HepG2 (cell line): ENCODE measurements around the gene RHBDL1. TPM values are rescaled to one million over a fixed set of nuclear protein-coding genes. Genes with fewer than 3 reads are reported as not detected.
A peak's percentile ranks its signal among the peaks of the same experiment; 100 is the strongest.

Experiments
- ATAC-seq: fragments of 200-7000 bp; cut with Tn5 transposase; 3 replicates; pipeline ENCODE4 v1.9.1; 2020; ENCODE audit warnings: mild to moderate bottlenecking, moderate library complexity
- BruUV-seq: library from RNA; stranded (reverse); fragments of 400-500 nt; replicated peaks from 2 replicates; lab custom pipeline; 2021; lab: Mats Ljungman, UMichigan
- CTCF ChIA-PET: fragments of 300-600 bp; formaldehyde crosslinking; extraction: SDS; loops from one replicate; lab custom pipeline; 2021; ENCODE audit warnings: low total read pairs, inconsistent platforms, low intra/inter-chr PET ratio; lab: Yijun Ruan, JAX
- POLR2A ChIA-PET: fragments of 350-600 bp; sonication (Branson Sonifier 250); formaldehyde crosslinking; loops from one replicate; lab custom pipeline; 2020; ENCODE audit warnings: antibody characterized with exemption, inconsistent platforms; lab: Yijun Ruan, JAX
- DNase-seq: peaks from one replicate; pipeline ENCODE4 v3.0.0-alpha.2; 2015; ENCODE audit warnings: low spot score
- FAIRE-seq: peaks from 3 replicates; lab custom pipeline; 2011; peaks lifted over from hg19 to GRCh38; lab: Jason Lieb, UNC
- H2AFZ ChIP-seq: one replicate; pipeline ENCODE4 v1.6.1; 2011; ENCODE audit warnings: low read length, inconsistent platforms
- H3K27ac ChIP-seq: fragments of 300-600 bp; 3 replicates; pipeline ENCODE4 v1.8.0; 2011; ENCODE audit warnings: mixed run types, mild to moderate bottlenecking, mixed read lengths, low read length, inconsistent platforms; ENCODE audit not compliant: insufficient read depth; ENCODE audit errors: extremely low read length
- H3K27me3 ChIP-seq, 2 experiments: fragments of 200-600 bp in 1 of 2; 2 replicates in 1 of 2; 3 replicates in 1 of 2; pipeline versions ENCODE4 v1.6.0 to v1.8.0; 2011; ENCODE audit warnings: low read length in 2 of 2, mild to moderate bottlenecking in 2 of 2, moderate library complexity in 2 of 2, inconsistent platforms in 1 of 2; ENCODE audit not compliant: insufficient read depth in 2 of 2, control insufficient read depth in 1 of 2
- H3K36me3 ChIP-seq, 2 experiments: fragments of 200-600 bp in 1 of 2; replicated peaks in 1 of 2; 2 replicates in 1 of 2; 3 replicates in 1 of 2; pipeline versions ENCODE4 v1.5.1 to v1.8.0; 2011; ENCODE audit warnings: low read length in 2 of 2, inconsistent platforms in 1 of 2; ENCODE audit not compliant: insufficient read depth in 2 of 2, control insufficient read depth in 1 of 2
- H3K4me1 ChIP-seq: 2 replicates; pipeline ENCODE4 v1.5.1; 2012; ENCODE audit warnings: low read length, inconsistent platforms; ENCODE audit not compliant: insufficient read depth
- H3K4me2 ChIP-seq: 2 replicates; pipeline ENCODE4 v1.6.0; 2011; ENCODE audit warnings: low read depth, low read length, inconsistent platforms
- H3K4me3 ChIP-seq, 3 experiments: fragments of 200-600 bp in 1 of 3; sonication (generic), shearing (Covaris generic) in 1 of 3; replicated peaks in 1 of 3; 2 replicates each; pipeline ENCODE4 v1.5.1; 2011 to 2016; ENCODE audit warnings: low read length in 3 of 3, inconsistent platforms in 2 of 3, low read depth in 2 of 3, mild to moderate bottlenecking in 2 of 3, control low read depth in 1 of 3, mixed read lengths in 1 of 3; ENCODE audit not compliant: insufficient read depth in 1 of 3
- H3K79me2 ChIP-seq: one replicate; pipeline ENCODE4 v1.6.1; 2011; ENCODE audit warnings: low read length, inconsistent platforms; ENCODE audit not compliant: insufficient read depth
- H3K9ac ChIP-seq: 2 replicates; pipeline ENCODE4 v1.6.0; 2011; ENCODE audit warnings: mild to moderate bottlenecking, low read depth, low read length, inconsistent platforms; ENCODE audit not compliant: insufficient read depth
- H3K9me3 ChIP-seq: 2 replicates; pipeline ENCODE4 v1.5.1; 2012; ENCODE audit warnings: mild to moderate bottlenecking, low read length
- H4K20me1 ChIP-seq: 2 replicates; pipeline ENCODE4 v1.6.0; 2011; ENCODE audit warnings: inconsistent platforms, mild to moderate bottlenecking, low read length, moderate library complexity; ENCODE audit not compliant: insufficient read depth
- AGO2 ChIP-seq: fragments of 200-400 bp; formaldehyde crosslinking; optimal IDR thresholded peaks from 2 replicates; pipeline ENCODE3; 2017; ENCODE audit warnings: mild to moderate bottlenecking, low read depth, low read length, moderate library complexity
- KDM5A ChIP-seq: fragments of 200-600 bp; sonication (generic); IDR thresholded peaks from 2 replicates; pipeline ENCODE4 v1.7.0; 2018; ENCODE audit warnings: antibody characterized with exemption, mild to moderate bottlenecking, low read length, borderline replicate concordance
- TBX2 ChIP-seq: sonication (generic); formaldehyde crosslinking; IDR thresholded peaks from 2 replicates; pipeline ENCODE4 v1.5.0; 2020; ENCODE audit warnings: missing genetic modification reagents, mild to moderate bottlenecking, borderline replicate concordance
- ZC3H4 ChIP-seq: sonication (generic); formaldehyde crosslinking; IDR thresholded peaks from 2 replicates; pipeline ENCODE4 v1.4.0; 2020; ENCODE audit warnings: missing genetic modification reagents, borderline replicate concordance
- ZNF615 ChIP-seq: sonication (generic); formaldehyde crosslinking; IDR thresholded peaks from 2 replicates; pipeline ENCODE4 v1.5.0; 2020; ENCODE audit warnings: mild to moderate bottlenecking, missing genetic modification reagents, borderline replicate concordance
- ZNF766 ChIP-seq: sonication (generic); formaldehyde crosslinking; IDR thresholded peaks from 2 replicates; pipeline ENCODE4 v1.5.0; 2020; ENCODE audit warnings: missing genetic modification reagents, borderline replicate concordance
- ZNF883 ChIP-seq: sonication (generic); formaldehyde crosslinking; IDR thresholded peaks from 2 replicates; pipeline ENCODE4 v1.5.1; 2020; ENCODE audit warnings: mild to moderate bottlenecking, missing genetic modification reagents; ENCODE audit errors: not compliant biosample characterization
- WGBS: methylation state at CpG from one replicate; pipeline ENCODE4 v1.1.6; 2017; ENCODE audit warnings: low lambda C conversion rate; 5-methylcytosine and 5-hydroxymethylcytosine counted together
- in situ Hi-C: cut with HindIII; loops from 2 replicates; pipeline ENCODE4 v1.10.0; 2017; ENCODE audit warnings: low pct_unique_long_range_greater_than_20kb; ENCODE audit not compliant: extremely low pct_ligation_motif_present
- intact Hi-C: fragments of 100-400 bp; cut with micrococcal nuclease; formaldehyde crosslinking; loops from one replicate; pipeline ENCODE4 v1.10.0; 2022; ENCODE audit not compliant: unreplicated experiment
- polyA plus RNA-seq, 8 experiments: library from polyadenylated mRNA; depleted of rRNA in 3 of 8; stranded (reverse) in 7 of 8; unstranded in 1 of 8; fragments of >200 nt; fragmentation: Illumina TruSeq in 4 of 8; extraction: Trizol in 4 of 8; gene quantifications; 2 replicates each; pipeline versions ENCODE4 v1.2.1 to v1.2.3, GENCODE V29; 2011 to 2016; ENCODE audit warnings: low read depth in 4 of 8, missing spikeins in 1 of 8, mixed read lengths in 1 of 8; ENCODE audit not compliant: insufficient read depth in 1 of 8
- total RNA-seq, 5 experiments: library from RNA; depleted of rRNA; stranded (reverse); fragments of >200 nt; fragmentation: Illumina TruSeq; extraction: Trizol; gene quantifications; 2 replicates each; pipeline ENCODE4 v1.2.3, GENCODE V29; 2016; ENCODE audit warnings: low read depth in 1 of 5
- TF ChIP-seq, protein P1 (sequence below): sonication (generic); formaldehyde crosslinking; IDR thresholded peaks from 2 replicates; pipeline ENCODE4 v1.4.0; 2020; ENCODE audit warnings: missing genetic modification reagents, borderline replicate concordance
- TF ChIP-seq, protein P2 (sequence below): sonication (generic); formaldehyde crosslinking; IDR thresholded peaks from 2 replicates; pipeline ENCODE4 v1.4.0; 2020; ENCODE audit warnings: missing genetic modification reagents
- TF ChIP-seq, protein P3 (sequence below): sonication (generic); formaldehyde crosslinking; IDR thresholded peaks from 2 replicates; pipeline ENCODE4 v1.5.0; 2020; ENCODE audit warnings: mild to moderate bottlenecking, missing genetic modification reagents, borderline replicate concordance

The RHBDL1 gene
- total and polyA plus RNA-seq, 2 of the 13 experiments (the other 11 are each of a cell fraction or from before 2014, with no cell fraction given): 1.8 to 3.8 TPM

DNA sequence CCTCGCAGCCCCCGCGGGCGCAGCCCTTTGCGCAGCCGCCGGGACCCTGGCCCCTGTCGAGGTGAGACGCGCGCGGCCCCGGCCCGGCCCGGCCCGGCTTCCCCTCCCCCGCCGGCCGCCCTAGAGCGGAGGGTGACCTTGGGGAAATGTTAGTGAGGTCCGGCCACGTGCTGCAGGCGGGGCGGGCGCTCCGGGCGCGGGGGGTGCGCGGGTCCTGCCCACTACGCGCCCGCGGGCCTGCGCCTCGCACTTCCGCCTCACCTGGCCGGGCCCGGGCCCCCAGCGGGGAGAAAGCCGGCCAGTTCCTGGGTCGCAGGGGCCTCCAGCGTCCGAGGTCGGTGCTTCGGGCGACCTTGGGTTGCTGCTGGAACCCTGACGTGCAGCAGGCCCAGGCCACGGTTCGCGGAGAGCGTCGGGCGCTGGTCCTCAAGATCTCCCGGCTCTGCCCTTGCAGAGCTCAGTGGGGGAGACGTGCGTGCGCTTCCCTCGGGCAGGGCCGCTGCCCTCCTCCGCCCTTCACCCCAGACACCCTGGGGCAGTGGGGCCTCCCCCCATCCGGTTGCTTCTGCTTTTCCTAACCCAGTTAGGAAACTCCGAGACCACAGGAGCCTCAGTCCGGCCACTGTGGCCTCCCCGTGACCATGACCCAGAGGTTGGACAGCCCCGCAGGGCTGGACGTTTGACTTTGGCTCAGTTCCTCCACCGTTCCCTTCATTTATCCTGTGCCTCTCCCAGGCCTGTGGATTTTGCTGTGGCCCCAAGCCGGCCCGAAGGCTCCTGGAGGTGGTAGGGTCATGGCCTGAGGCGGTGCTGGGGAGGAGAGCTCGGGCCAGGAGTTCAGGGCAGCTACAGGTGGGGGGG is 33.1 kb upstream of the RHBDL1 start:
- in situ Hi-C loops (no loop called here), intact Hi-C loops (loop anchor here (10.0 kb wide), 1 partner anchor 58 kb away; no protein-coding TSS in a partner anchor)
- WGBS: 2% methylated on average over 7 of the region's 72 CpGs
- ChIA-PET CTCF (no interaction called here), POLR2A (interaction anchor here (0.6 to 2.0 kb wide), 7 partner anchors 10 to 63 kb away, joined by 3 to 7 read pairs (median 4); partner anchors contain the start of genes RHBDL1 and STUB1)
- peak overlapping the region; percentile 94 for H3K27ac ChIP-seq
- BruUV-seq: TSS peak; percentile 43
- peak overlapping the region; percentile 98 for H3K4me2 ChIP-seq
- peaks cover 27% of the 10 kb centered on the region for H3K79me2 ChIP-seq
- no peak overlapping the region for H2AFZ ChIP-seq
- H3K9ac ChIP-seq: peak overlapping the region; percentile 94
- peak; percentile 28 for ATAC-seq
- no peaks in the 10 kb centered on the region for H3K27me3 ChIP-seq
- H3K4me1 ChIP-seq: peaks cover 69% of the 10 kb centered on the region
- peak; percentile 60 for DNase-seq
- H3K9me3 ChIP-seq: no peaks in the 10 kb centered on the region
- H3K36me3 ChIP-seq: no peaks in the 10 kb centered on the region
- FAIRE-seq: no peak
- peaks cover 4% of the 10 kb centered on the region; the same call in 1 of the 2 replicates for H4K20me1 ChIP-seq
- H3K4me3 ChIP-seq: peak overlapping the region; percentile 59 to 89 (median 82)
- TF ChIP-seq ZNF615 (CRISPR knock-in tag) (0 out of 2 replicates have a peak, but pooled peaks have one; percentile 26), KDM5A (no peak; the same call in 1 of the 2 replicates), ZNF883 (CRISPR knock-in tag) (no peak), AGO2 (peak; percentile 74), ZC3H4 (CRISPR knock-in tag) (no peak), TBX2 (CRISPR knock-in tag) (peak; percentile 55), ZNF766 (0 out of 2 replicates have a peak, but pooled peaks have one; percentile 50)
- TF ChIP-seq, protein P1, sequence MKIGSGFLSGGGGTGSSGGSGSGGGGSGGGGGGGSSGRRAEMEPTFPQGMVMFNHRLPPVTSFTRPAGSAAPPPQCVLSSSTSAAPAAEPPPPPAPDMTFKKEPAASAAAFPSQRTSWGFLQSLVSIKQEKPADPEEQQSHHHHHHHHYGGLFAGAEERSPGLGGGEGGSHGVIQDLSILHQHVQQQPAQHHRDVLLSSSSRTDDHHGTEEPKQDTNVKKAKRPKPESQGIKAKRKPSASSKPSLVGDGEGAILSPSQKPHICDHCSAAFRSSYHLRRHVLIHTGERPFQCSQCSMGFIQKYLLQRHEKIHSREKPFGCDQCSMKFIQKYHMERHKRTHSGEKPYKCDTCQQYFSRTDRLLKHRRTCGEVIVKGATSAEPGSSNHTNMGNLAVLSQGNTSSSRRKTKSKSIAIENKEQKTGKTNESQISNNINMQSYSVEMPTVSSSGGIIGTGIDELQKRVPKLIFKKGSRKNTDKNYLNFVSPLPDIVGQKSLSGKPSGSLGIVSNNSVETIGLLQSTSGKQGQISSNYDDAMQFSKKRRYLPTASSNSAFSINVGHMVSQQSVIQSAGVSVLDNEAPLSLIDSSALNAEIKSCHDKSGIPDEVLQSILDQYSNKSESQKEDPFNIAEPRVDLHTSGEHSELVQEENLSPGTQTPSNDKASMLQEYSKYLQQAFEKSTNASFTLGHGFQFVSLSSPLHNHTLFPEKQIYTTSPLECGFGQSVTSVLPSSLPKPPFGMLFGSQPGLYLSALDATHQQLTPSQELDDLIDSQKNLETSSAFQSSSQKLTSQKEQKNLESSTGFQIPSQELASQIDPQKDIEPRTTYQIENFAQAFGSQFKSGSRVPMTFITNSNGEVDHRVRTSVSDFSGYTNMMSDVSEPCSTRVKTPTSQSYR: peak; percentile 86; the same call in 1 of the 2 replicates
- TF ChIP-seq, protein P2, sequence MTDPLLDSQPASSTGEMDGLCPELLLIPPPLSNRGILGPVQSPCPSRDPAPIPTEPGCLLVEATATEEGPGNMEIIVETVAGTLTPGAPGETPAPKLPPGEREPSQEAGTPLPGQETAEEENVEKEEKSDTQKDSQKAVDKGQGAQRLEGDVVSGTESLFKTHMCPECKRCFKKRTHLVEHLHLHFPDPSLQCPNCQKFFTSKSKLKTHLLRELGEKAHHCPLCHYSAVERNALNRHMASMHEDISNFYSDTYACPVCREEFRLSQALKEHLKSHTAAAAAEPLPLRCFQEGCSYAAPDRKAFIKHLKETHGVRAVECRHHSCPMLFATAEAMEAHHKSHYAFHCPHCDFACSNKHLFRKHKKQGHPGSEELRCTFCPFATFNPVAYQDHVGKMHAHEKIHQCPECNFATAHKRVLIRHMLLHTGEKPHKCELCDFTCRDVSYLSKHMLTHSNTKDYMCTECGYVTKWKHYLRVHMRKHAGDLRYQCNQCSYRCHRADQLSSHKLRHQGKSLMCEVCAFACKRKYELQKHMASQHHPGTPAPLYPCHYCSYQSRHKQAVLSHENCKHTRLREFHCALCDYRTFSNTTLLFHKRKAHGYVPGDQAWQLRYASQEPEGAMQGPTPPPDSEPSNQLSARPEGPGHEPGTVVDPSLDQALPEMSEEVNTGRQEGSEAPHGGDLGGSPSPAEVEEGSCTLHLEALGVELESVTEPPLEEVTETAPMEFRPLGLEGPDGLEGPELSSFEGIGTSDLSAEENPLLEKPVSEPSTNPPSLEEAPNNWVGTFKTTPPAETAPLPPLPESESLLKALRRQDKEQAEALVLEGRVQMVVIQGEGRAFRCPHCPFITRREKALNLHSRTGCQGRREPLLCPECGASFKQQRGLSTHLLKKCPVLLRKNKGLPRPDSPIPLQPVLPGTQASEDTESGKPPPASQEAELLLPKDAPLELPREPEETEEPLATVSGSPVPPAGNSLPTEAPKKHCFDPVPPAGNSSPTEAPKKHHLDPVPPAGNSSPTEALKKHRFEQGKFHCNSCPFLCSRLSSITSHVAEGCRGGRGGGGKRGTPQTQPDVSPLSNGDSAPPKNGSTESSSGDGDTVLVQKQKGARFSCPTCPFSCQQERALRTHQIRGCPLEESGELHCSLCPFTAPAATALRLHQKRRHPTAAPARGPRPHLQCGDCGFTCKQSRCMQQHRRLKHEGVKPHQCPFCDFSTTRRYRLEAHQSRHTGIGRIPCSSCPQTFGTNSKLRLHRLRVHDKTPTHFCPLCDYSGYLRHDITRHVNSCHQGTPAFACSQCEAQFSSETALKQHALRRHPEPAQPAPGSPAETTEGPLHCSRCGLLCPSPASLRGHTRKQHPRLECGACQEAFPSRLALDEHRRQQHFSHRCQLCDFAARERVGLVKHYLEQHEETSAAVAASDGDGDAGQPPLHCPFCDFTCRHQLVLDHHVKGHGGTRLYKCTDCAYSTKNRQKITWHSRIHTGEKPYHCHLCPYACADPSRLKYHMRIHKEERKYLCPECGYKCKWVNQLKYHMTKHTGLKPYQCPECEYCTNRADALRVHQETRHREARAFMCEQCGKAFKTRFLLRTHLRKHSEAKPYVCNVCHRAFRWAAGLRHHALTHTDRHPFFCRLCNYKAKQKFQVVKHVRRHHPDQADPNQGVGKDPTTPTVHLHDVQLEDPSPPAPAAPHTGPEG (CRISPR knock-in tag): peak; percentile 90; the same call in 1 of the 2 replicates
- TF ChIP-seq, protein P3, sequence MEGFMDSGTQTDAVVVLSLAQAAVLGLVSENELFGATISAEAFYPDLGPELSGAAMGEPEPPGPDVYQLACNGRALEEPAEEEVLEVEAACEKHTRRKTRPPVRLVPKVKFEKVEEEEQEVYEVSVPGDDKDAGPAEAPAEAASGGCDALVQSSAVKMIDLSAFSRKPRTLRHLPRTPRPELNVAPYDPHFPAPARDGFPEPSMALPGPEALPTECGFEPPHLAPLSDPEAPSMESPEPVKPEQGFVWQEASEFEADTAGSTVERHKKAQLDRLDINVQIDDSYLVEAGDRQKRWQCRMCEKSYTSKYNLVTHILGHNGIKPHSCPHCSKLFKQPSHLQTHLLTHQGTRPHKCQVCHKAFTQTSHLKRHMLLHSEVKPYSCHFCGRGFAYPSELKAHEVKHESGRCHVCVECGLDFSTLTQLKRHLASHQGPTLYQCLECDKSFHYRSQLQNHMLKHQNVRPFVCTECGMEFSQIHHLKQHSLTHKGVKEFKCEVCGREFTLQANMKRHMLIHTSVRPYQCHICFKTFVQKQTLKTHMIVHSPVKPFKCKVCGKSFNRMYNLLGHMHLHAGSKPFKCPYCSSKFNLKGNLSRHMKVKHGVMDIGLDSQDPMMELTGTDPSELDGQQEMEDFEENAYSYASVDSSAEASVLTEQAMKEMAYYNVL: 0 out of 2 replicates have a peak, but pooled peaks have one; percentile 52
